Stimulated activated CD8-positive, alpha-beta memory T cell treated with anti-CD3 and anti-CD28 coated beads, Interleukin-4, amount 100 ng/mL, for 4 hours (primary cell): ENCODE data around the gene TLR3.

Experiments used
- DNase-seq, 2 donors: peaks; one replicate each; pipeline ENCODE4 v3.0.0-alpha.2; 2020; ENCODE audit warnings: low read depth in 2 of 2, low spot score in 1 of 2

TLR3 gene

GRCh38 chr4:186104890-186105646 lies 36.1 kb downstream of the TLR3 start:
- DNase-seq: no peak

GRCh38 chr4:186105647-186106321 lies 36.8 kb downstream of the TLR3 start:
- DNase-seq: no peak

GRCh38 chr4:186107947-186108346 lies 39.0 kb downstream of the TLR3 start:
- no peak for DNase-seq

- no peak for DNase-seq
Measured at GRCh38 chr4:186108391-186108790, 39.4 kb downstream of the TLR3 start.

GRCh38 chr4:186109245-186109644 lies 40.3 kb downstream of the TLR3 start:
- DNase-seq: no peak

- no peak for DNase-seq
Measured at GRCh38 chr4:186116697-186117096, 47.7 kb downstream of the TLR3 start.

GRCh38 chr4:186118582-186118981 lies 49.6 kb downstream of the TLR3 start:
- DNase-seq: no peak

GRCh38 chr4:186121057-186121456 lies 52.1 kb downstream of the TLR3 start:
- no peak for DNase-seq

GRCh38 chr4:186128842-186129241 lies 59.9 kb downstream of the TLR3 start:
- DNase-seq: no peak

- no peak for DNase-seq
Measured at GRCh38 chr4:186131935-186132334, 63.0 kb downstream of the TLR3 start.

- DNase-seq: no peak
Measured at GRCh38 chr4:186132577-186133242, 63.8 kb downstream of the TLR3 start.

- DNase-seq: no peak
Measured at GRCh38 chr4:186134257-186134656, 65.3 kb downstream of the TLR3 start.

GRCh38 chr4:186134861-186135260 lies 65.9 kb downstream of the TLR3 start:
- DNase-seq: no peak

GRCh38 chr4:186137196-186137794 lies 68.3 kb downstream of the TLR3 start:
- no peak for DNase-seq
